ENCODE data around the gene BUB1. TPM values are rescaled to one million over a fixed set of nuclear protein-coding genes. Genes with fewer than 3 reads are reported as not detected.

The BUB1 gene
- polyA plus RNA-seq, 1 donor from 2014 or later = 2.4 TPM

- H3K27me3 ChIP-seq (ENCODE audit: insufficient read depth, low read depth, low read length) = no peaks in the 10 kb centered on the region
- H3K79me2 ChIP-seq (replicated peaks; ENCODE audit: insufficient read depth, low read length) = no peaks in the 10 kb centered on the region
- no peaks in the 10 kb centered on the region for H3F3A ChIP-seq (ENCODE audit: insufficient read depth, low read length, poor library complexity, severe bottlenecking)
- no peak overlapping the region for H3K4me3 ChIP-seq (ENCODE audit: low read length)
- no peak overlapping the region for H2AFZ ChIP-seq (ENCODE audit: low read depth, low read length)
- no peak overlapping the region for H3K4me2 ChIP-seq (ENCODE audit: low read length)
- no peak overlapping the region for H3K9ac ChIP-seq (ENCODE audit: low read length)
- no peak overlapping the region for H3K27ac ChIP-seq (ENCODE audit: low read length)
- TF ChIP-seq EZH2 (IDR thresholded peaks at IDR 0.05; ENCODE audit: borderline replicate concordance, insufficient read depth, low read length, poor library complexity, severe bottlenecking) (no peak), EP300 (conservative IDR thresholded peaks at IDR 0.05; ENCODE audit: poor library complexity, severe bottlenecking) (no peak), SMC3 (conservative IDR thresholded peaks at IDR 0.05; ENCODE audit: poor library complexity) (no peak), POLR2AphosphoS5 (IDR thresholded peaks at IDR 0.05) (no peak)
- TF ChIP-seq, protein P1, sequence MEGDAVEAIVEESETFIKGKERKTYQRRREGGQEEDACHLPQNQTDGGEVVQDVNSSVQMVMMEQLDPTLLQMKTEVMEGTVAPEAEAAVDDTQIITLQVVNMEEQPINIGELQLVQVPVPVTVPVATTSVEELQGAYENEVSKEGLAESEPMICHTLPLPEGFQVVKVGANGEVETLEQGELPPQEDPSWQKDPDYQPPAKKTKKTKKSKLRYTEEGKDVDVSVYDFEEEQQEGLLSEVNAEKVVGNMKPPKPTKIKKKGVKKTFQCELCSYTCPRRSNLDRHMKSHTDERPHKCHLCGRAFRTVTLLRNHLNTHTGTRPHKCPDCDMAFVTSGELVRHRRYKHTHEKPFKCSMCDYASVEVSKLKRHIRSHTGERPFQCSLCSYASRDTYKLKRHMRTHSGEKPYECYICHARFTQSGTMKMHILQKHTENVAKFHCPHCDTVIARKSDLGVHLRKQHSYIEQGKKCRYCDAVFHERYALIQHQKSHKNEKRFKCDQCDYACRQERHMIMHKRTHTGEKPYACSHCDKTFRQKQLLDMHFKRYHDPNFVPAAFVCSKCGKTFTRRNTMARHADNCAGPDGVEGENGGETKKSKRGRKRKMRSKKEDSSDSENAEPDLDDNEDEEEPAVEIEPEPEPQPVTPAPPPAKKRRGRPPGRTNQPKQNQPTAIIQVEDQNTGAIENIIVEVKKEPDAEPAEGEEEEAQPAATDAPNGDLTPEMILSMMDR (IDR thresholded peaks at IDR 0.05; ENCODE audit: poor library complexity, severe bottlenecking) = no peak
- H3K9me3 ChIP-seq (ENCODE audit: low read length) = no peaks in the 10 kb centered on the region
- H3K9me2 ChIP-seq (ENCODE audit: insufficient read depth, low read length) = no peaks in the 10 kb centered on the region
- H3K36me3 ChIP-seq (ENCODE audit: insufficient read depth, low read length) = no peaks in the 10 kb centered on the region
- H4K20me1 ChIP-seq (ENCODE audit: insufficient read depth) = no peaks in the 10 kb centered on the region
These were observed 42.7 kb upstream of the BUB1 start for GRCh38 chr2:110720547-110720946.

DNA sequence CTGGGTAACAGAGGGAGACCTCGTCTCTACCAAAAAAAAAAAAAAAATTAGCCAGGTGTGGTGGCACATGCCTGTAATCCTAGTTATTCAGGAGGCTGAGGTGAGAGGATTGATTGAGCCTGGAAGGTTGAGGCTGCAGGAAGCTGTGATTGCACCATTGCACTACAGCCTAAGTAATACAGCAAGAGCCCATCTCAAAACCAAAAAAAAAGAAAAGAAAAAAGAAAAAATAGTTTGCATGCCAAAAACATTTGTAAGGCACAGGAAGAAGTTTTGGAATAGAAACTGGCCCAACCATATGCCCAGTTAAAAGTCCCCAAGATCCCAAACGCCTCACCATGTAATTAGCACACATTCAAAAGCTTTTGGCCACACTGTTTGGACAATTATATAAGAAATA is 41.1 kb upstream of the BUB1 start:
- Histone ChIP-seq H3K27ac (ENCODE audit: low read length) (no peak overlapping the region), H3K9me2 (ENCODE audit: insufficient read depth, low read length) (no peaks in the 10 kb centered on the region), H3K36me3 (ENCODE audit: insufficient read depth, low read length) (no peaks in the 10 kb centered on the region), H2AFZ (ENCODE audit: low read depth, low read length) (no peak overlapping the region), H3K79me2 (replicated peaks; ENCODE audit: insufficient read depth, low read length) (no peaks in the 10 kb centered on the region), H3K4me2 (ENCODE audit: low read length) (no peak overlapping the region), H3K9ac (ENCODE audit: low read length) (no peak overlapping the region), H4K20me1 (ENCODE audit: insufficient read depth) (no peaks in the 10 kb centered on the region), H3K4me3 (ENCODE audit: low read length) (no peak overlapping the region), H3K9me3 (ENCODE audit: low read length) (no peaks in the 10 kb centered on the region), H3K27me3 (ENCODE audit: insufficient read depth, low read depth, low read length) (no peaks in the 10 kb centered on the region), H3F3A (ENCODE audit: insufficient read depth, low read length, poor library complexity, severe bottlenecking) (no peaks in the 10 kb centered on the region)
- no peak for TF ChIP-seq SMC3 (conservative IDR thresholded peaks at IDR 0.05; ENCODE audit: poor library complexity)
- no peak for TF ChIP-seq EP300 (conservative IDR thresholded peaks at IDR 0.05; ENCODE audit: poor library complexity, severe bottlenecking)
- no peak for TF ChIP-seq TAF1 (IDR thresholded peaks at IDR 0.05; ENCODE audit: low read depth)
- no peak for TF ChIP-seq REST (IDR thresholded peaks at IDR 0.05; ENCODE audit: borderline replicate concordance)
- TF ChIP-seq, protein P1 (IDR thresholded peaks at IDR 0.05; ENCODE audit: poor library complexity, severe bottlenecking) = no peak
- TF ChIP-seq MXI1 (conservative IDR thresholded peaks at IDR 0.05; ENCODE audit: poor library complexity, severe bottlenecking) = no peak
- TF ChIP-seq EZH2 (IDR thresholded peaks at IDR 0.05; ENCODE audit: borderline replicate concordance, insufficient read depth, low read length, poor library complexity, severe bottlenecking) = no peak
- TF ChIP-seq RAD21 (conservative IDR thresholded peaks at IDR 0.05) = no peak
- no peak for TF ChIP-seq POLR2AphosphoS5 (IDR thresholded peaks at IDR 0.05)
